Cardiac muscle cell (in vitro differentiated cells and primary cell): ENCODE measurements around the gene ATP1B2. TPM values are rescaled to one million over a fixed set of nuclear protein-coding genes. Genes with fewer than 3 reads are reported as not detected.

Experiments
- DNase-seq, 2 donors: peaks; one replicate each; pipeline versions ENCODE4 v3.0.0 to v3.0.0-alpha.2; 2010 to 2017; ENCODE audit warnings: low read depth in 1 of 2, low spot score in 1 of 2
- H3K27ac ChIP-seq: fragments of 200-600 bp; sonication (generic); 2 replicates; pipeline ENCODE4 v1.5.1; 2016
- H3K27me3 ChIP-seq: fragments of 200-600 bp; sonication (generic); 2 replicates; pipeline ENCODE4 v1.6.0; 2016; ENCODE audit warnings: control low read depth
- H3K36me3 ChIP-seq: fragments of 200-600 bp; sonication (generic); 2 replicates; pipeline ENCODE4 v1.5.1; 2016; ENCODE audit warnings: control low read depth
- H3K4me1 ChIP-seq: fragments of 200-600 bp; sonication (generic); 2 replicates; pipeline ENCODE4 v1.8.1; 2017; ENCODE audit warnings: low read depth, mild to moderate bottlenecking, mixed run types
- H3K4me3 ChIP-seq: fragments of 200-600 bp; sonication (generic); 2 replicates; pipeline ENCODE4 v1.5.1; 2016; ENCODE audit warnings: mild to moderate bottlenecking
- H3K9me3 ChIP-seq: fragments of 200-600 bp; sonication (generic); 2 replicates; pipeline ENCODE4 v1.5.1; 2017; ENCODE audit warnings: low read depth, mild to moderate bottlenecking, control low read depth
- polyA plus RNA-seq: library from polyadenylated mRNA; unstranded; fragments of >200 nt; fragmentation: Nextera tagmentation; extraction: Ambion mirVana; gene quantifications from 2 replicates; pipeline ENCODE4 v1.2.1, GENCODE V29; 2016
- total RNA-seq: library from RNA; depleted of rRNA; stranded (reverse); fragments of >200 nt; gene quantifications from 2 replicates; pipeline ENCODE4 v1.2.3, GENCODE V29; 2016
- TF ChIP-seq, protein P1 (sequence below): IDR thresholded peaks from 2 replicates; pipeline ENCODE4 v1.5.1; 2012; ENCODE audit warnings: low read depth, mild to moderate bottlenecking, low read length

ATP1B2 gene
- total and polyA plus RNA-seq, 2 experiments from 2014 or later: 34.6 to 157 TPM

- Histone ChIP-seq H3K27me3 (no peaks in the 10 kb centered on the region), H3K27ac (peak overlapping the region; percentile 82), H3K4me3 (peak overlapping the region; percentile 83), H3K9me3 (no peaks in the 10 kb centered on the region), H3K36me3 (peaks cover 2% of the 10 kb centered on the region), H3K4me1 (peaks cover 23% of the 10 kb centered on the region)
- peak in 1 of 2 donors; percentile 88 for DNase-seq
- TF ChIP-seq, protein P1, sequence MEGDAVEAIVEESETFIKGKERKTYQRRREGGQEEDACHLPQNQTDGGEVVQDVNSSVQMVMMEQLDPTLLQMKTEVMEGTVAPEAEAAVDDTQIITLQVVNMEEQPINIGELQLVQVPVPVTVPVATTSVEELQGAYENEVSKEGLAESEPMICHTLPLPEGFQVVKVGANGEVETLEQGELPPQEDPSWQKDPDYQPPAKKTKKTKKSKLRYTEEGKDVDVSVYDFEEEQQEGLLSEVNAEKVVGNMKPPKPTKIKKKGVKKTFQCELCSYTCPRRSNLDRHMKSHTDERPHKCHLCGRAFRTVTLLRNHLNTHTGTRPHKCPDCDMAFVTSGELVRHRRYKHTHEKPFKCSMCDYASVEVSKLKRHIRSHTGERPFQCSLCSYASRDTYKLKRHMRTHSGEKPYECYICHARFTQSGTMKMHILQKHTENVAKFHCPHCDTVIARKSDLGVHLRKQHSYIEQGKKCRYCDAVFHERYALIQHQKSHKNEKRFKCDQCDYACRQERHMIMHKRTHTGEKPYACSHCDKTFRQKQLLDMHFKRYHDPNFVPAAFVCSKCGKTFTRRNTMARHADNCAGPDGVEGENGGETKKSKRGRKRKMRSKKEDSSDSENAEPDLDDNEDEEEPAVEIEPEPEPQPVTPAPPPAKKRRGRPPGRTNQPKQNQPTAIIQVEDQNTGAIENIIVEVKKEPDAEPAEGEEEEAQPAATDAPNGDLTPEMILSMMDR: no peak
Measured at GRCh38 chr17:7651665-7652387, 1.1 kb downstream of the ATP1B2 start.

DNA sequence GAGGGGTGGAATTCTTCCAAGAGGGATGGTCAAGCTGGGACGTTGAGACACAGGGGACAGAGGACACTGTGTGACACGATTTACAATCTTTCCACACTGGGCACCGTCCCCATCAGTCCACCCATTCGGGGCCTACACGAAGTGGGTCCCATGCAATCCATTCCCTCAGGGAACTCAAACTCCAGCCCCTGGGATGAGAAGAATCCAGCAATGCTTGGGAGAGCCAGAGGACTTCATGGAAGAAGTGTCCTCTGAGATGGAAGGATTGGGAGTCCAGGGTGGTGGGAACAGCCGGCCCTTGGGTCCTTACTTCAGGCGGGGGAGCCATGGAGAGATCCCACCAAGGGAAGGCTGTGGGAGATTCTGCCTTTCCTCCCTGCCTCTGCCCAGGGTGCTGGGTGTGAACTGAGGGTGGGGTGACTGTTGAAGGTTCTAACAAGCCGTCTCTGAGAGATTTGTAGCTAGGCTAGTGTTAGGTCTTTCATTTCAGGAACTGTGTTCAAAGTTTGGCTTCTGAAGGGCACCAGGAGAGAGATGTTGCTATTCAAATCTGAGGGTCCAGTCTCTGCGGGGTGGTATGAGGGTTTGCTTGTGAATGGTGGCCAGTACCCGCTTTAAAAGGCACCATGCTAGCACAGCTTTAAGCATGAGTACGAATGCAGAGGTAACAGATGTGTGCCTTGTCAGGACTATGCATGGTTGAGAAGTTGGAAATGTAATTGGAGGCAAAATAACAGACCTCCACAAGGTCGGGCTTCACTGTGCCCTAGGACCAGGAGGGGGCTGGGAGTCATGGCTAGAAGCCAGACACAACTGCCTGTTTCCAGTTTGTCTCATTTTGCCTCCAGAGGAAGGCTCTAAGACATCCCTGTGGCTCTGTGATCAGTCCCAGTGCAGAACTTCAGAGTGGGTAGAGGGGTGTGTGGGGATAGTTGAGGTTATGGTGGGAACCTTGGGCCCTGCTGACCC, 1.9 kb downstream of the ATP1B2 start:
- no peaks in the 10 kb centered on the region for H3K9me3 ChIP-seq
- peak overlapping the region; percentile 82 for H3K27ac ChIP-seq
- peaks cover 2% of the 10 kb centered on the region for H3K36me3 ChIP-seq
- peak overlapping the region; percentile 83 for H3K4me3 ChIP-seq
- peaks cover 30% of the 10 kb centered on the region for H3K4me1 ChIP-seq
- no peaks in the 10 kb centered on the region for H3K27me3 ChIP-seq
- DNase-seq: no peak
- TF ChIP-seq, protein P1: no peak

GRCh38 chr17:7654832-7655540, 4.3 kb downstream of the ATP1B2 start:
- Histone ChIP-seq H3K36me3 (peaks cover 2% of the 10 kb centered on the region), H3K4me1 (peaks cover 32% of the 10 kb centered on the region), H3K4me3 (no peak overlapping the region), H3K9me3 (no peaks in the 10 kb centered on the region), H3K27me3 (no peaks in the 10 kb centered on the region), H3K27ac (peak overlapping the region; percentile 87)
- DNase-seq: peak in 1 of 2 donors; percentile 59
- TF ChIP-seq, protein P1: no peak

GRCh38 chr17:7655541-7655840, 4.8 kb downstream of the ATP1B2 start:
- TF ChIP-seq, protein P1: no peak

GRCh38 chr17:7656958-7657609, 6.4 kb downstream of the ATP1B2 start:
- no peak overlapping the region for H3K4me3 ChIP-seq
- peaks cover 30% of the 10 kb centered on the region for H3K4me1 ChIP-seq
- peak; percentile 68 to 94 for DNase-seq
- TF ChIP-seq, protein P1: no peak
- peaks cover 2% of the 10 kb centered on the region for H3K36me3 ChIP-seq
- H3K9me3 ChIP-seq: no peaks in the 10 kb centered on the region
- no peaks in the 10 kb centered on the region for H3K27me3 ChIP-seq
- H3K27ac ChIP-seq: peak overlapping the region; percentile 87

More at GRCh38 chr17:7655541-7655840, 4.8 kb downstream of the ATP1B2 start:
- Histone ChIP-seq H3K9me3 (no peaks in the 10 kb centered on the region), H3K27ac (peak overlapping the region; percentile 87), H3K36me3 (peaks cover 2% of the 10 kb centered on the region), H3K27me3 (no peaks in the 10 kb centered on the region), H3K4me1 (peaks cover 30% of the 10 kb centered on the region), H3K4me3 (no peak overlapping the region)
- no peak for DNase-seq
